Mesenchymal stem cell (in vitro differentiated cells and primary cell): ENCODE results near the gene HAX1.

Experiments
- DNase-seq: peaks from one replicate; pipeline ENCODE4 v3.0.0-alpha.2; 2013
- H2AFZ ChIP-seq: one replicate; pipeline ENCODE4 v1.6.1; 2013; ENCODE audit warnings: low read depth, mild to moderate bottlenecking, control low read depth, inconsistent platforms, low read length, moderate library complexity
- H2AK5ac ChIP-seq: 2 replicates; pipeline ENCODE4 v1.6.1; 2013; ENCODE audit warnings: low read length, moderate library complexity, mild to moderate bottlenecking, inconsistent platforms; ENCODE audit not compliant: severe bottlenecking
- H2BK120ac ChIP-seq: one replicate; pipeline ENCODE4 v1.6.1; 2013; ENCODE audit warnings: low read depth, mild to moderate bottlenecking, inconsistent platforms, low read length, moderate library complexity
- H2BK12ac ChIP-seq, 2 experiments: one replicate each; pipeline ENCODE4 v1.6.1; 2013; ENCODE audit warnings: inconsistent platforms in 2 of 2, low read length in 2 of 2, mild to moderate bottlenecking in 2 of 2, moderate library complexity in 2 of 2, control low read depth in 1 of 2
- H2BK15ac ChIP-seq: one replicate; pipeline ENCODE4 v1.6.1; 2013; ENCODE audit warnings: mild to moderate bottlenecking, low read depth, inconsistent platforms; ENCODE audit not compliant: poor library complexity, severe bottlenecking
- H2BK5ac ChIP-seq: 2 replicates; pipeline ENCODE4 v1.6.1; 2013; ENCODE audit warnings: low read depth, mild to moderate bottlenecking, low read length, control low read depth, inconsistent platforms; ENCODE audit not compliant: poor library complexity, severe bottlenecking
- H3K14ac ChIP-seq, 2 experiments: one replicate each; pipeline ENCODE4 v1.6.1; 2013; ENCODE audit warnings: inconsistent platforms in 2 of 2, low read length in 2 of 2, control low read depth in 1 of 2, mild to moderate bottlenecking in 1 of 2, moderate library complexity in 1 of 2
- H3K18ac ChIP-seq, 2 experiments: one replicate each; pipeline ENCODE4 v1.6.1; 2013; ENCODE audit warnings: inconsistent platforms in 2 of 2, low read length in 2 of 2, control low read depth in 1 of 2, low read depth in 1 of 2, mild to moderate bottlenecking in 1 of 2
- H3K23ac ChIP-seq, 2 experiments: one replicate each; pipeline ENCODE4 v1.6.1; 2013; ENCODE audit warnings: inconsistent platforms in 2 of 2, low read length in 2 of 2, mild to moderate bottlenecking in 2 of 2, moderate library complexity in 2 of 2, control low read depth in 1 of 2
- H3K27ac ChIP-seq: 2 replicates; pipeline ENCODE4 v1.5.1; 2013; ENCODE audit warnings: mild to moderate bottlenecking, moderate library complexity, low read length, control low read depth, inconsistent platforms; ENCODE audit not compliant: poor library complexity, severe bottlenecking
- H3K27me3 ChIP-seq, 2 experiments: 2 replicates each; pipeline versions ENCODE4 v1.6.1 to v1.7.0; 2013; ENCODE audit warnings: low read length in 2 of 2, mild to moderate bottlenecking in 2 of 2, moderate library complexity in 2 of 2, control low read depth in 1 of 2, inconsistent platforms in 1 of 2; ENCODE audit not compliant: control insufficient read depth in 1 of 2, insufficient read depth in 1 of 2
- H3K36me3 ChIP-seq, 2 experiments: 2 replicates each; pipeline versions ENCODE4 v1.6.1 to v1.7.0; 2013; ENCODE audit warnings: low read length in 2 of 2, control low read depth in 1 of 2, inconsistent platforms in 1 of 2, low read depth in 1 of 2, mild to moderate bottlenecking in 1 of 2; ENCODE audit not compliant: insufficient read depth in 2 of 2, control insufficient read depth in 1 of 2
- H3K4ac ChIP-seq, 2 experiments: one replicate each; pipeline ENCODE4 v1.6.1; 2013; ENCODE audit warnings: inconsistent platforms in 2 of 2, low read length in 2 of 2, mild to moderate bottlenecking in 2 of 2, moderate library complexity in 2 of 2, control low read depth in 1 of 2, low read depth in 1 of 2
- H3K4me1 ChIP-seq: 2 replicates; pipeline ENCODE4 v1.6.1; 2013; ENCODE audit warnings: low read depth, low read length, control low read depth; ENCODE audit not compliant: control insufficient read depth, insufficient read depth
- H3K4me2 ChIP-seq: 2 replicates; pipeline ENCODE4 v1.6.1; 2013; ENCODE audit warnings: low read length, mild to moderate bottlenecking, inconsistent platforms; ENCODE audit not compliant: poor library complexity, severe bottlenecking
- H3K4me3 ChIP-seq, 2 experiments: 2 replicates each; pipeline versions ENCODE4 v1.5.1 to v1.7.0; 2013; ENCODE audit warnings: low read length in 2 of 2, mild to moderate bottlenecking in 2 of 2, control low read depth in 1 of 2, low read depth in 1 of 2; ENCODE audit not compliant: insufficient read depth in 1 of 2
- H3K79me1 ChIP-seq: replicated peaks from 2 replicates; pipeline ENCODE4 v1.6.1; 2013; ENCODE audit warnings: mild to moderate bottlenecking, control low read depth, low read length, inconsistent platforms; ENCODE audit not compliant: poor library complexity, severe bottlenecking
- H3K9ac ChIP-seq: 2 replicates; pipeline ENCODE4 v1.7.0; 2013; ENCODE audit warnings: mild to moderate bottlenecking, low read length, moderate library complexity
- H3K9me3 ChIP-seq: 2 replicates; pipeline ENCODE4 v1.7.0; 2013; ENCODE audit warnings: mild to moderate bottlenecking, low read length; ENCODE audit not compliant: control insufficient read depth
- H4K8ac ChIP-seq: one replicate; pipeline ENCODE4 v1.6.1; 2013; ENCODE audit warnings: inconsistent platforms, mild to moderate bottlenecking, low read length, moderate library complexity
- H4K91ac ChIP-seq: one replicate; pipeline ENCODE4 v1.6.1; 2013; ENCODE audit warnings: mild to moderate bottlenecking, low read length, inconsistent platforms
- WGBS: methylation state at CpG from one replicate; pipeline ENCODE4 v1.1.7; 2013; ENCODE audit warnings: mixed read lengths; 5-methylcytosine and 5-hydroxymethylcytosine counted together

Gene HAX1

DNA sequence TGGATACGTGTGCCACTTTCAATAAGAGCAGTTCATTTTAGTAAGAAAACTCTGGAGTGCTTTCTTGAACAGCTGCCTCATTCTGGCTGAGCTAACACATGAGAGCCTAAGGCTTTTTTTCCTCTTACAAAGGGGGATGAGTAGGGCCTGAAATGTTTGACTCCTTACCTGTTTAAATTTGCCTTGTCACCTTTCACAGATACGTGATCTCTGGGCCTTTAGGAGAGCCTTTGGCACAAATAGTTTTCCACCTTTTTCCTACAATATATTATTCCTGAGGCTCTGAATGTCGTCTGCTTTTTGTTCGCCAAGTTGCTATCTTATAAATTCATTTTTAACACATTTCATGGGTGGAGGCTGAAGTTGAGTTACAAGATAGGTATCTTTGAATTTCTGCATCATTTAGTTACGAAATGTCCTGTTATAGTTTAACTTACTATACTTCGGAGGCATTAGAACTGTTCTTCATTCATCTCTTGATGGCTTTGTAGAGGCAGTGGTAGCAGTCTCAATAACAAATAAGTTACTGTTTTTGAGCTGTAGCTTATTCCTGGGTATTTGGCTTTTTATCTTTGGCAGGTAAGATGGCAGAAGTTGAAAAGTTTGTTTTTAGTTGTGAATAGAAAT lies 34.4 kb upstream of the HAX1 start:
- no peak overlapping the region for H4K8ac ChIP-seq
- WGBS = 99% methylated on average over 4 of the region's 6 CpGs

DNA sequence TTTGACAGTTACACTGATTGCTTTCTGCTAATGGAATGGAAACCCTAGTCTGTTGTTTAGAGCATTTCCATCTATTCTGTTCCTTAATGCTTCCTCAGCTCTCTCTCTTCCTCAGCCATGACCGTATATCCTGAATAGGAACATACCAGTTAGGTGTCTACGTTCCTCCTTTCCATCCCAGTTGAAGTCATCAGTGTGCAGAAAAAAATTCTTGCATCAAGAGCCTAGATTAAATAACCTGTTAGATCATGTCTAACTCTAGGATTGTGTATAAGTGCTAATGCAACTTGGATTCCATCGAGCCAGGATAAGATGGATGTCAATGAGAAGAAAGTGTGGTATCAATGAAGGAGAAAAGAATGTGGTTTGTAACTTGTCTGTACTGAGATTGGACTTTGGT lies 32.9 kb upstream of the HAX1 start:
- Histone ChIP-seq H2BK5ac (no peak overlapping the region), H3K27ac (no peak overlapping the region), H3K4me1 (no peaks in the 10 kb centered on the region), H3K36me3 (peaks cover 33 to 96% of the 10 kb centered on the region in 2 experiments), H2BK12ac (no peak overlapping the region), H3K14ac (no peak overlapping the region), H4K91ac (no peak overlapping the region), H2BK120ac (no peak overlapping the region), H3K9ac (no peak overlapping the region), H3K27me3 (no peaks in the 10 kb centered on the region), H3K79me1 (peaks cover 20% of the 10 kb centered on the region), H3K4me3 (no peak overlapping the region), H3K9me3 (no peaks in the 10 kb centered on the region), H2AK5ac (no peak overlapping the region), H4K8ac (no peak overlapping the region), H3K23ac (no peak overlapping the region), H3K4me2 (no peak overlapping the region), H2AFZ (no peak overlapping the region), H3K18ac (no peak overlapping the region), H3K4ac (no peak overlapping the region), H2BK15ac (no peak overlapping the region)
- DNase-seq = no peak
- WGBS = 97% methylated on average over 2 of the region's 3 CpGs

More for the DNA sequence above, 34.4 kb upstream of the HAX1 start:
- Histone ChIP-seq H3K27ac (no peak overlapping the region), H3K9me3 (no peaks in the 10 kb centered on the region), H2BK5ac (no peak overlapping the region), H3K4ac (no peak overlapping the region), H3K14ac (no peak overlapping the region), H2BK15ac (no peak overlapping the region), H2BK12ac (no peak overlapping the region), H3K79me1 (peaks cover 20% of the 10 kb centered on the region), H3K4me1 (no peaks in the 10 kb centered on the region), H3K27me3 (no peaks in the 10 kb centered on the region), H3K23ac (no peak overlapping the region), H3K36me3 (peaks cover 34 to 95% of the 10 kb centered on the region in 2 experiments), H4K91ac (no peak overlapping the region), H2AK5ac (no peak overlapping the region), H3K9ac (no peak overlapping the region), H3K4me3 (no peak overlapping the region), H2BK120ac (no peak overlapping the region), H2AFZ (no peak overlapping the region), H3K18ac (no peak overlapping the region), H3K4me2 (no peak overlapping the region)
- no peak for DNase-seq

DNA sequence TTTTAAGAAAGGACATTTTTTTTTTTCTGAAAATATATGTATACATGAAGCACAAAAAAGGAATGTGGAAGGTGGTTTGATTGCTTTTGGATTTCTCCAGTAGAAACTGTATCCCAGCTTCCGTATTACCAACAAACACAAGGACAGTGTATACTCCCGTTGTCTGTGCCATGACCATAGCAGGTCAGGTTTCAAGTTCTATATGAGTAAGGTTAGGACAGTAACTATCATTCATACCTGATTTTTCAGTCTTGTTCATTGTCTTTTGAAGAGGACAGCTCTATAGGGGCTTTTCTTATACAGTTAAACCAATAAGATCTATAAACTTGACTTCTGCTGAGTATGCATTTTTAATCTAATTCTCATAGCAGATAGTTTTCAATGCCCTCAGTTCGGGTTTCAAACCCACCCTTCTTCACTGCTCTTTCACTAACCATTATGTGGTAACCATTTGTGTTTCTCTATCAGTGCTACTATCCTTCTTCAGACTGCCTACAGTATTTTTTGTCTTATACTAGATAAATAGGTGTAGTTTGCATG lies 32.1 kb upstream of the HAX1 start:
- Histone ChIP-seq H2AK5ac (no peak overlapping the region), H4K91ac (no peak overlapping the region), H3K4me1 (no peaks in the 10 kb centered on the region), H3K36me3 (peaks cover 33 to 96% of the 10 kb centered on the region in 2 experiments), H3K4me3 (no peak overlapping the region), H2BK15ac (no peak overlapping the region), H2BK12ac (no peak overlapping the region), H3K18ac (no peak overlapping the region), H3K9ac (no peak overlapping the region), H3K27ac (no peak overlapping the region), H3K27me3 (no peaks in the 10 kb centered on the region), H3K4ac (no peak overlapping the region), H3K79me1 (peaks cover 21% of the 10 kb centered on the region), H3K4me2 (no peak overlapping the region), H2BK5ac (no peak overlapping the region), H3K14ac (no peak overlapping the region), H2BK120ac (no peak overlapping the region), H2AFZ (no peak overlapping the region), H3K23ac (no peak overlapping the region), H4K8ac (no peak overlapping the region), H3K9me3 (no peaks in the 10 kb centered on the region)
- 100% methylated on average over 2 of the region's 3 CpGs for WGBS
- DNase-seq = no peak

DNA sequence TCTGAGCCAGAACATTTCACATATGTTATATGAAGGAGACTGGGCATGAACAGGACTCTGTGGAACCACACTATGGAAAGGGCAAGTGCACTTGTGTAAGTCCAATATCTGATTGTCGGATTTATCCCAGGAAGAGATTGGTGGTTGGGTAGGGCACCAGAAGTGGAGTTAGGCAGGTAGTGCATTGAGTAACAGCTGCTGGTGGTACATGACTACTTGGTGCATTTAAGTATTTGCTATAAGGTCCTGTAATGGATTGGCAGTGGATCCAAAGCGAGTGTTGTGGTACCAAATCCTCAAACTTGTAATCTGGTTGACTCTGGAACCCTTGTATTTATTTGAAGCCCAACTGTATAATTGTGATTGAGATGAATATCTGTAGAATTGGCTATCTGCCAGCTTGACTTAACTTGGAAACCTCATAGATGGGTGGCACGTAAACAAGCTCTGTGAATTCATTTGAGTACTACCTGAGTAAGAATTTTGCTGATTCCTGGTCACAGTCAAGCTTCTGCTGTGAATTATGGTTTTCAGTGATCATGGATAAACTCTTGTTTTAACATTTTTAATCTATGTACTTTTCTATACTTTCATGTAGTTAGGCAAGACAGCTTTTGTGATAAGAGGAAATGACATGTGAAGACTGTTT lies 30.6 kb upstream of the HAX1 start:
- Histone ChIP-seq H3K27ac (no peak overlapping the region), H4K91ac (no peak overlapping the region), H2BK120ac (no peak overlapping the region), H3K36me3 (peaks cover 30 to 95% of the 10 kb centered on the region in 2 experiments), H3K4me1 (no peaks in the 10 kb centered on the region), H3K27me3 (no peaks in the 10 kb centered on the region), H3K9me3 (no peaks in the 10 kb centered on the region), H2BK5ac (no peak overlapping the region), H3K79me1 (peaks cover 18% of the 10 kb centered on the region), H2BK12ac (no peak overlapping the region), H3K4me2 (no peak overlapping the region), H2AFZ (no peak overlapping the region), H2BK15ac (no peak overlapping the region), H3K4ac (no peak overlapping the region), H3K4me3 (no peak overlapping the region), H3K18ac (no peak overlapping the region), H4K8ac (no peak overlapping the region), H3K9ac (peak overlapping the region; percentile 7), H2AK5ac (no peak overlapping the region), H3K23ac (no peak overlapping the region), H3K14ac (no peak overlapping the region)
- 95% methylated on average over 3 of the region's 3 CpGs for WGBS
- no peak for DNase-seq
